GM19397 (cell line): Measurements from ENCODE around the gene RAB8B.

ENCODE experiments used
- ATAC-seq: cut with Tn5 transposase; IDR thresholded peaks from one replicate; pipeline ENCODE4 v1.9.1; 2021; ENCODE audit warnings: mild to moderate bottlenecking, moderate library complexity; ENCODE audit not compliant: unreplicated experiment

Gene RAB8B

DNA sequence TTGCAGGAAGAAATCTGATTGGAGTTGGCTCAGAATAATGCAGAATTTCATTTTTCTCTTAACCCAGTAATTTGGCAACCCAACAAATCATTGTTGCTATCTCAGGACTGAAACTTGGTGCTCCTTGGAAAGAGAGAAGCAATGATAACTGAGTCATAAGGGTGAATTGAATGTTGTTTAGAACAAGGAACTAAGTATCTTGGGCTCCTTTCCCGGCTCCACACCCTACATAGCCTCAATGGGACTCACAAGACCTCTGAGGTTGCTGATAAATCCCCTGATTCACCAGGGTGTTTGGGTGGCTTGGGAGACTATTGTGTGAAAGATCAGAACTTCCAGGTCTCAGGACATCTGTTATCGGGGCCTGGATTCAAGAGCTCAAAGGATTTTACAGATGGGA lies 7.8 kb upstream of the RAB8B start:
- no peak for ATAC-seq

DNA sequence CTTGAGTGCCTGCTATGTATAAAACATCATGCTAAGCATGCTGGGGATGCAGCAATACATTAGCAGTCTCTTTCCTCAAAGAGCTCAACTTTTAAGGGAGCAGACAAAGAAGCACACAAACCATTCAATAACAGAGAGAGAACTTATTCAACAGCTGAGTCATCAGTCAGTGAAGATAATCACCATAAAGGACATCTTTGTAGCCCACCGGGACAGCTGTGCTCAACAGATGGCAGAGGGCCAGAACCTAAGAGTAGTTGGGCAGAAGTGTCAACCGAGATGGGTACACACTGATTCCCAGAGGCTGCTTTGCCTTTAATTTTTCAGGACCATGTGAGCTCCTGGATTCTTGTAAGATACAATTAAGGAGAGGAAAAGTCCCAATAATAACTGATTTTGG lies 4.2 kb upstream of the RAB8B start:
- no peak for ATAC-seq

DNA sequence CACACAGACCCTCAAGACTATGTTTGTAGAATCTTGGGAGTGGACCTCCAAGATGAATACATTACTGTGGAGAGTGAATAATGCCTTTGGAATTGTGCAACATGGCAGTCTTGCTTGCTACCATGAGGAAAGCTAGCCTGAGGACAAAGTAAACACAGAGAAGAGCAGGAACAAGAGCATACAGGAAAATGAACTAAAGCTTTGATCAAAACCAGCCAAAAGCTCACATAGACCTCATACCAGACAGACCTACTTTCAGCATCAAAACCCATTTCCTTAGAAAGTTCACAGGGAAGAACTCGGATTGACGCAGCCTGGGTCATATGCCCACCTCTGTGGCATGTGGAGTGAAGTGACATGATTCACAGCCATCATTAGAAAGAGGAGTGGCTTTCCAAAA lies 3.3 kb upstream of the RAB8B start:
- ATAC-seq: no peak

DNA sequence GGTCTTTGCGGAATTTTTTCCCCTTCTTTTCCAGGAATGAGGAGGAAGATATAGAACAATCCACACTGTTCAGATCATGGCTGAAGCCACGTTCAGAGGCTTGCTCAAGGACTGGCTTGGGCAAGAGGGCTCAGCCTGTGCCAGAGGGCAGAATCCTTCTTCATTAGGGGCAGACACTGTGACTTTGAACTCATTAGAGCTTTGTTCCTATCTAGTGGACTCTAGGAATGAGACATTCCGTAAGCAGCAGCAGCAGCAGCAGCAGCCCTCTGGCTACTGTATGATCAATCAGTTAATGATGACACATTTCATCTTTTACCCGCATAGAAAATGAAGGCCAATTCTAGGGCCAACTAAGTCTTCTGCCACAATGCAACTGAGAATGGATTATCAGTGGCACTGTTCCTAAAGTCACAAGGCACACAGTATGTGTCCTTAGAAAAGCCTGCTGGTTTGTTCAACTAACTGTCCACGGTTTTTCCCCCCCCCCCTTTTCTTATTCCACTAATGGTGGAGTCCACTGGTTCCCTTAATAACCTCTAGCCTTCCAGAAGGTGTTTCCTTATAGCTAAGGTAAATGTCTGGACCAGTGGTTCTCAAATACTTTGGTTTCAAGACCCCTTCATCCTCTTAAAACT lies 1.7 kb upstream of the RAB8B start:
- ATAC-seq: no peak

DNA sequence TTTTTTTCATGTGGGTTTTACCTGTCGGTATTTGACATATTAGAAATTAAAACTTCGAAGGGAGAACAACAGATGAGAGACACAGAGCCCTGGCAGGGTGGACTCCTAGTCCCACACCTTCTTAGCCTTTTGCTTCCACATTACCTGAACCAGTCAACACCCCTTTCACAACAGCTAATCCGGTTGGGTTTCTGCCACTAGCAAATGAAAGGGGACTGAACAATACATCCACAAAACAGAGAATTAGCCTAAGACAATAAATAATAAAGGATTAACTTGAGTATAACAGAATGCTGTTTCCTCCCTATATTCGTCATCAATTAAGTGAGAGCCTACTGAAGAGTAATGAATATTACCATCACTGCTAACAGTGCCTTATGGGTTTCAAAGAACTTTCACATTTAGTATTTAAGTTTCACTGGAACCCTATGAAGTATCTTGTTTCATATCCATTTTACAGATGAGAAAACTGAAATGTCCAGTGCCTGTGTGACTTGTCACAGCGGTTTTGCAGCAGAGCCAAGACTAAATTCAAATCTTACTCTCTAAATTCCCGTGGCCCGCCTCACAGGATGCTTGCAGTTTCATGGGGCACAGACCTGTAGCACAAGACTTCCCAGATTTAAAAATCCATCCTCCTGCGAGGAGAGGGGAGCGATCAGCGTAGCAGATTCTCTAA lies 1.0 kb upstream of the RAB8B start:
- no peak for ATAC-seq

DNA sequence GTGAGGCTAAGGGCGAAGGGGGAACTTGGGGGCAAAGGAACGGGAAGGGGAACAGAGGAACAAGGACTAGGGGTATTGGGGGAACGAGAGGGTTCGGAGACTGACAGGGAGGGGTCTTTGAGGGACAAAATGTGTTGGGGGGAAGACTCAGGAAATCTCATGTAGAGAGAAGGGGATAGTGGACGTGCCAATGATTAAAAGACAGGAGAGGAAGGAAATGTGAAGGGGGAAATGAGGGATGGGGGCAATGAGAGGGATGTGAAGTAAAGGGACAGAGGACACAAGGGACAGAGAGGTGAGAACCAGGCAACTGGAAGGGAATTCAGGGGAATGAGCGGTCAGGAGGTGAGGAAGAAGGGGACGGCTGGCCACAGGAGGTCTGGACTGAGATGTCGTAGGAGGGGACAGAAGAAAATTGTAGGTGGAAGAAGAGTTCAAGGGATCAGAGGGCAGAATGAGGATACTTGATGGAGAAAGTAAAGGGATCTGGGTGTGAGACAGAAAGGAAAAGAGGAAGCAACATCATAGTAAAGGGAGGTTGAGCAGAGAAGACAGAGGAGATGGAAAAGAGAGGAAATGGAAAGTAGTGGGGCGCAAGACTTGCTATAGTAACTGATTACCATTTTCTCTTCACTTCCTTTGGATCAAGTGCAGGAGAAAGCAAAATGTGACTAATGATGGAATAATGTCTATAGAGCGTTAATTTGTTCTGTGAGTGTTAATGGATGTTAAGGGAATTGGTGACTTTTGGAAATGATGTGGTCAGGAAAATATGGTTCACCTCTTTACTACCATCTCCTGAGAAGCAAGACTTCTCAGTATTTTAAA lies 749 bp downstream of the RAB8B start:
- no peak for ATAC-seq

DNA sequence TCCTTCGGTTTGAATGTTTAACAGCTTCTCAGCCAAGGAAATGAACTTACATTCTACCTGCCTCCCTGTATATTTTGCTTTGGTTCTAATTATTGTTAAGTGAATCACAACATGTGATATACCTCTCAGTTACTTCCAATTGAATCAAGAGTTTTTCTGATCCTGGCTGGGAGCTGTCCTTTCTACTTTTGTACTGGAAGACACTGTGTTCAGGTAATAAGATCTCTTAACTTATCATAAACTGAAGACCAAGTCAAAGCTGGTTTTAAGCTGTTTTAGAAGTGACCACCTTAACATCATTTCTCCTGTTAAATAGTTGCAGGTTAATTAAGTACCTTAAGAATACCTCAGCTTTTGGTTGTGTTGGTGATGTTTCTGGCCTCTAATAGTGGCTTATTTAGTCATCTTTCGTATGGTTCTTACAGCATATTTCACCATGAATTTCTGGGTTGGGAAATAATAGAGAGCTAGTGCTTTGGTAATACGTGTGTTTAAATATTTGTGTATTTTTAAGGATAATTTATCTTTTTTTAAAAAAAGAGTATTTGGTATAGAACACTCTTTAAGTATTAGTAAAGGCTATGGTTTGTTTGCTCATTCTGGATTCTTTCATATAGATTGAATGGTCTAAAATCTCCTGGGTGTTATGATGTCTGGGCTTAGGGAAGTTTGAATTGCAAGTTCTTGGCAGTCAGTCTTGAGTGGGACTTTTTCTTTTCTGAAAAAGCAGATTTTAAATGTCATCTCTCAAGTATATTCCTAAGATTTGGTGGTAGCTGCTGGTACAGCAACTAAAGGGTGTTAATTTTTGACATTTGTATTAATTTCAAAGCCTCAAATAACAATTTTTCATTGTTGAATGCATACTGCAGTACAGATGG lies 1.6 kb downstream of the RAB8B start:
- ATAC-seq: no peak

DNA sequence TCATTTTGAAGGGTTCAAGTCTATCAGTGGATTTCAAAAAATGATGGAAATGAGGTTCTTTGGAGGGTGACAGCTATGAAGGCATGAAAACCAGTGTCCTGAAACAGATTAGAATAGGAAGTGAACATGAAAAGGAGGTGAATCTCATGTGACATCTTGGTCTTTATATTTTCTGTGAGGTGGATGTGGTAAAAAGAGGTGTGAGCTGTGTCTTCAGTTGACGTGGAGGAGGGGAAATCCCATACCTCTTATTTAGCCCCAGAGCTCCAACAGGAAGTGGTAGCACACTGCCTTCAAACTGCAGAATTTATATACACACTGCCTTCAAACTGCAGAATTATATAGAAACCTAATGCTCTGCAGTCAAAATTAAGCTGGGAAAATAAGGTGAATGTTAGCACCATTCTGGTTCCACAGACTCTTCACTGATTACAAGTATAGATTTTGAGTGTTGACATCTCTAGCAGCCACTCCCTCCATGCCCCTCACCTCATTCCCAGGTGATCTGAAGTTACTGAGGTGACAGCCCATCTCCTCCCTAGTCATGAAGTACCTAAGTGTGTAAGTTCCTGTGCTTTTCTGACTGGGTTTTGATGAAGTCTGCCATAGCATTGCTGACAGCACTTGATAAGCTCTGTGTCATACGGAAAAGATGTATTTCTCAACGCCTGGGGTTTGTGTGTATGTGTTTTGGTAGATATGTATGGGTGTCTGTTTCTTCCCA lies 2.7 kb downstream of the RAB8B start:
- ATAC-seq: no peak

DNA sequence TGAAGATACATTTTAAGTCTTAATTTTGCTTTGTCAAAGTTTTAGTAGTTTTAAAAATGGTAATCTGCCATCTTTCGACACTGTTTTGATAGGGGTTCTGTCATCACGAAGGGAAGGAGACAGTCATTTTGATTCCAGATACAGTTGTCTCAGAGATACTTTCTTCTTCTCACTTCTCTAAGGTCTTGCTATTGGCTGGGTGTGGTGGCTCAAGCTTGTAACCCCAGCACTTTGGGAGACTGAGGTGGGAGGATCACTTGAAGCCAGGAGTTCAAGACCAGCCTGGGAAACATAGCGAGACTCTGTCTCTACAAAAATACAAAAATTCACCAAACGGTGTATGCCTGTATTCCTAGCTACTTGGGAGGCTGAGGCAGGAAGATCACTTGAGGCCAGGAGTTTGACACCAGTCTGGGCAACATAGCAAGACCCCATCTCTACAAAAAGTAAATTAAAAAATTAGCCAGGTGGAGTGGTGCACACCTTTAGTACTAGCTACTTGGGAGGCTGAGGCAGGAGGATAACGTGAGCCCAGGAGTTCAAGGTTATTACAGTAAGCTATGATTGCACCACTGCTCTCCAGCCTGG lies 3.3 kb downstream of the RAB8B start:
- ATAC-seq: no peak

DNA sequence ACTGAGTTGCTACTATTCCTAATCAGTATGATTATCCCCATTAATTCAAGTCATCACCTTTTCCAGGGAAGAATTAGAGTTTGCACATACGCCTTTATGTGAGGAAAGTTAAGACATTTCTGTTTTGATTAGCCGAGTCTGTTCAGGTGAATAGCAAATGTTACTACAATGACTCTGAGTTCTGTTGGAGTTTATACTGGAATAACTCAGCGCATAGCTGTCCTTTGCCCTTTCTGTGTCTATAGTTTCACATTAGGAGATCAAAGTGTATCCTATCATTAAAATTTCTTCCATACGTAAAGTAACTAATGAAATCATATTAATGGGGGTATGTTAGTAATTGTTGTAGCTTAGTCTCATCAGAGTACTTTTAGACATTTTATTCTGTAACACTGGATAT lies 4.9 kb downstream of the RAB8B start:
- ATAC-seq: no peak

DNA sequence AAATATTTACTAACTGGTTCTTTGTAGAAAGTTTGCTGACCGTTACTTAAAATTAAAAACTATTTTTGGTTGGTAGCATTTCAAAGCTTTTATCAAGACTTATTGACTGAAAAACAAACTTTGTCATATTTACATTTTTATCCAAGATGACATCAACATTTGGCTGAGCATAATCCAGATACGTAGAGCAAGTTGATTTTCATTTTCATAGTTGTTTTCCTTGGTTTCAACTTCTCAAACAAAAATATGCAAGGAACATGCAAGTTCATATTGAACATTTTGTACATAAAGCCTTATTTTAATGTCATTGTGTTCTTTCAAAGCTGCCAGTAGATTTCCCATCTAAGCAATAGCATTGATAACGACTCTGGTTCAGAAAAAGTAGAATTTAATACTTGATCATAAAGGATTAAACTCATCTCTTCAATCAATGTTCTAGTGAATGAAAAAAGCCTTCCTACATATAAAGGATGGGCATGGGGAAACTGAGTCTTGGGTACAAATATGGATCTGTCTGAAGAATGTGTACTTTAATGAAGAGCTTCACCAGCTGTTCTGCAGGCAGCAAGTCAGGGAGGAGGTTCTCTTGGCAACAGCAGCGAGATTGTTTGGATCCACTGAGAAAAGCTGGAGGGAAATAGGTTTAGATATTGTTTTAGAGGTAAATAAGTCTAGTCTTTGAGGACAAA lies 5.6 kb downstream of the RAB8B start:
- ATAC-seq: no peak

DNA sequence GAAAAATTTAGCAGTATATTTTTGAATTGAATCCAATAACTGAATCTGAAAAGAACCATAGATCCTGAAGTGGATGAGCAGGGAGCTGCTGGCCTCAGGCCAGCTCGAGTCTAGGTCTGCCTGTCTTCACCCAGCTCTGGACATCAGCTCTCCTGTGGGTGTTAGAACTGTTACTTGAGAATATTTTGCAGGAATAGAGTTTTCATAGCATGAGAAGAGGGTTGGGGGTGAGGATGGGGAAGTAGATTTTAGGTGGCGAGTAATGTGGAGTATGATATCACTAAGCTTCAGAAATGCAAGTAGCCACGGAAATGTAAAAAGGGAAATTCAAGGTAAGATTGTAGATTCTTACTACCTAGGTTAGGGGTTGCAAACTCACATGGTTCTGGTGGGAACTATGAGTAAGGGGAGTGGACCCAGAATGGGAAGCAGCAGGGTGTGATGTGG lies 6.2 kb downstream of the RAB8B start:
- ATAC-seq: no peak

DNA sequence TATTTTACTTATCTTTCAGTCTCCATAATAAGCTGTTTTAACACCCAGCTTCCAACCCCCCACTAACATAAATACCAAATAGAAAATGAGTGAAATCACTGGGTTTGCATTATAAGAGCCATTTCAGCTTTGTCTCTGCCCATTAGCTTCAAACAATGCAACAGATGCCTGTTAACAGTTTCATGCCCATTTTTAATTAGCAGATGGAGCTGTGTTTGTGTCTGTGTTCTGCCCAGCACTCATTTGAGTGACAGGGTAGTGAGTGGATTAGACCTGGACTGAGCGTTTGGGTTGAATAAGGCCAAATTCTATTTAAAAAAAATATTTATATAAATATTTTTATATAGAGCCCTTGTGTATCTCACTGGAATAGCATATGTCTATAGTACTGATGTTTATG lies 7.4 kb downstream of the RAB8B start:
- ATAC-seq: no peak

DNA sequence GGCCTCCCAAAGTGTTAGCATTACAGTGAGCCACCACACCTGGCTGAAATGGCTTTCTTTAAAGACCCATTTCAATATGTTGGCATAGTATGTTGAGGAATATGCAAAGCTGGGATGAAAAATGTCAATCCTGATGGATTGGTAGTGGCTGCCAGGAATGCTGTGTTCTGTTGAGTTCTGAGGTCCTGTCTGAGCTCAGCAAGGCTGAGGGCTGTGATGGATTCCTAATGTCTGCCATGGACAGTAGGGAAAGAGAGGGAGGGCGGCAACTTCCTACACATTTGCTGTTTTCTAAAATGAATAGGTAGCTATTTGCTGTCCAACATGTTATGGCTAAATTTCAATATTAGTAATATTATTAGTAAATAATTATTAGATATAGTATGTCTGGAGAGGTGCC lies 8.2 kb downstream of the RAB8B start:
- ATAC-seq: no peak

DNA sequence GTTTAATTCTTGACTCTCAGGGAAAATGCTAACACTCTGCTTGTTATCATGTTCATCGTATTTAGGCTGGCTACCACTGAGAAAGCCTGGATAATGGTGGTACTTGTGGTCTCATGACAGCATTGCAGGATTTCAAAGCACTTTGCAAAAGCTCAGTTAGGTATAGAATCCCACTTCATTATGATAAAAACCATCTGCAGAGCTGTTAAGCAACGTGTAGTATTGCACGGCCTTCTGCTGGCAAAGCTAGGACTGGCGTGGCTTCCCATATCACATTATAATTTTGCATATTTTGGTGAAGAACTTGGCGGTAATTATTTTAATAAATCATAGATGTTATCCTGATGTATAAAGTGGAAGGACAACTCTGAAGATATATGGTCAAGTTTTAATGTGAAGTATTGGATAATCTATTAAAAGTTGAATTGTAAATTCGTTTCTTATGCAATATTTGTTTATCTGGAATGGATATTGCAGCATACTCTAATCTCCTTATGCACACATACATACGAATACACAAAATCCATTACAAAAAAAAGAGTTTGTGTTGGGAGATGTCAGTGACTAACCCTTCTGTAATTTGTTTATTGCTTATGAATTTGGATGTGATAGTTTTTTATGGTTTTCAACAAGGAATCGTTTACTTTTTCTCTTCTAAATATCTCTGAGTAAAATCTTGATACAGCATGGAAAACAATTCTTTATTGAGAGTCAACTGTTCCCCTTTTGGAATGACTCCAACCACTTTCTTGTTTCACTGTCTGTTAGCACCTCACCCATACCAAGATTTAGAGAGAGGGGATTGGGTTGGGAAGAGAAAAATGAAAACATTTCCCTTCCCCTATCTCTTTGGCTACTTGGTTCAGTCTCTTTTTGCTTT lies 9.2 kb downstream of the RAB8B start:
- ATAC-seq: no peak

DNA sequence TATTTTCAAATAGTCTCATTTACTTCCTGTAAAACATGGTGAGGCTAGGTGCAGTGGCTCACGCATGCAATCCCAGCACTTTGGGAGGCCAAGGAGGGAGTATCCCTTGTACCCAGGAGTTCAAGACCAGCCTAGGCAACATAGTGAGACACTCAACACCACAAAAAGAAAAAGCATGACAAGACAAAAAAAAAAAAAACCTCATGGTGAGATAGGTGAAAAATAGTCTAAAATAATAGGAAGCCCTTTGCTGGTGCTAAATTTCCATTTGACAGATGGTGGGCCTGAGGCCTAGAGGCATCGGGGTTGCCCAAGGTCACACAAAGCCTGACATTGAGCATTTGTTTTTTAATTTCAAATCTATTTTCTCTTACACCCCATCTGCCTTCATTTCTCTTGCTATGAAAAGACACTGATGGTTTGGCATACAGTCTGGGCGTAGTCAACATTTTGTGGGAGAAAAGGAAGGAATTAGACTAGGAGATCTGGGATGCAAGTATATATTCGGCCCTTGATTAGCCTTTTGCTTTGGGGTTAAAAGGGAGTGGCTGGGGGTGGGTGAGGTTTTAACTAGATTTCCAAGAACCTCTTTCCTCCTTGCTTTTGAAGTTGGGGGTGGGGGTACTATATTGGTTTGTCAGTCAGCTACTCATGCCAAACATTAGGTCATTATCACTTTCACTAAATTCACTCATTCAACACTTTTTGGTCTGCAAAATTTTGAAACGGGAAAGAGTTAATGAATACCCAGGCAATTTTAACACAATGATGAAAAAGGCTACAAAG lies 11.3 kb downstream of the RAB8B start:
- ATAC-seq: no peak

DNA sequence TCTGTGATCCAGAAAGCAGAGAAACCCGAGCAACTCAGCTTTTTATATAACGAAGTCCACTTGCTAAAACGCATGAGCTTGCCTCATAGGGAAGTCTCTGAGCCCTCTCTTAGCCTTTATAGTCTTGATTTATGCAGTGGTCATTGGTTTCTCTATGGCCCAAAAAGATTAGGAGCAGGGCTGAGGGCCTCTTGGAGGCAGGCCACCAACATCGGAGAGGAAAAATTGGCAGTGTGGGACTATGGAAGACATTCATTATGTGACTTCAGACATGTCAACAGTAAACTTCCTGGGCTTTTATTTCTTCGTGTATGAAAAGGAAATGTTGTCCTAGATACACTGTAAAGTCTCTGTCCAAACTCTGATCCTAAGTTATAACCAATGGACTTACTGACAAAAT lies 13.5 kb downstream of the RAB8B start:
- no peak for ATAC-seq
